Ishikawa (cell line): ENCODE measurements around the gene DYRK4.

ENCODE experiments used
- CEBPB ChIP-seq: IDR thresholded peaks from 2 replicates; pipeline ENCODE4 v1.6.1; 2012
- CREB1 ChIP-seq: IDR thresholded peaks from 2 replicates; pipeline ENCODE4 v1.6.1; 2012; ENCODE audit warnings: low read depth
- EP300 ChIP-seq: IDR thresholded peaks from 2 replicates; pipeline ENCODE4 v1.6.1; 2012; ENCODE audit warnings: borderline replicate concordance
- FOXM1 ChIP-seq: IDR thresholded peaks from 2 replicates; pipeline ENCODE4 v1.6.1; 2012; ENCODE audit warnings: low read depth, borderline replicate concordance
- MAX ChIP-seq: IDR thresholded peaks from 2 replicates; pipeline ENCODE4 v1.6.1; 2012
- RAD21 ChIP-seq: IDR thresholded peaks from 2 replicates; pipeline ENCODE4 v1.6.1; 2012; ENCODE audit warnings: low read depth
- REST ChIP-seq: IDR thresholded peaks from 2 replicates; pipeline ENCODE4 v1.6.1; 2012; ENCODE audit warnings: low read depth, mild to moderate bottlenecking
- TAF1 ChIP-seq: IDR thresholded peaks from 2 replicates; pipeline ENCODE4 v1.6.1; 2012; ENCODE audit warnings: low read depth, mild to moderate bottlenecking
- YY1 ChIP-seq: IDR thresholded peaks from 2 replicates; pipeline ENCODE4 v1.6.1; 2012; ENCODE audit warnings: low read depth
- ZBTB7A ChIP-seq: IDR thresholded peaks from 2 replicates; pipeline ENCODE4 v1.6.1; 2012; ENCODE audit warnings: low read depth

GRCh38 chr12:4630262-4630661 lies 68.3 kb downstream of the DYRK4 start:
- TF ChIP-seq MAX (no peak), TAF1 (no peak), REST (no peak), EP300 (no peak), YY1 (no peak), RAD21 (no peak), CEBPB (no peak), ZBTB7A (no peak), CREB1 (no peak), FOXM1 (no peak)
